GM12878 (cell line): ENCODE results near the gene CKMT2. TPM values are rescaled to one million over a fixed set of nuclear protein-coding genes. Genes with fewer than 3 reads are reported as not detected.

Source experiments
- ATAC-seq: fragments of 200-7000 bp; cut with Tn5 transposase; 3 replicates; pipeline ENCODE4 v1.9.1; 2020; ENCODE audit warnings: mild to moderate bottlenecking, moderate library complexity
- BruUV-seq: library from RNA; stranded (reverse); fragments of 400-500 nt; replicated peaks from 2 replicates; lab custom pipeline; 2021; lab: Mats Ljungman, UMichigan
- CTCF ChIA-PET: fragments of 300-600 bp; sonication (Branson Sonifier 250); formaldehyde crosslinking; extraction: SDS; loops from one replicate; lab custom pipeline; 2021; ENCODE audit warnings: inconsistent platforms; lab: Yijun Ruan, JAX
- POLR2A ChIA-PET: fragments of 350-600 bp; formaldehyde crosslinking; extraction: SDS; loops from one replicate; lab custom pipeline; 2021; ENCODE audit warnings: inconsistent platforms; lab: Charles Lee
- RAD21 ChIA-PET: fragments of 300-600 bp; sonication (Branson Sonifier 250); formaldehyde crosslinking; loops from one replicate; lab custom pipeline; 2023; ENCODE audit warnings: antibody characterized with exemption; ENCODE audit not compliant: unreplicated experiment; lab: Charles Lee
- SMC1A ChIA-PET: fragments of 300-600 bp; sonication (Branson Sonifier 250); formaldehyde crosslinking; loops from one replicate; lab custom pipeline; 2023; ENCODE audit not compliant: unreplicated experiment, uncharacterized antibody; lab: Charles Lee
- DNase-seq: peaks from one replicate; pipeline ENCODE4 v3.0.0-alpha.2; 2011; ENCODE audit warnings: low read depth, low spot score
- FAIRE-seq: peaks from 3 replicates; lab custom pipeline; 2011; peaks lifted over from hg19 to GRCh38; lab: Jason Lieb, UNC
- H2AFZ ChIP-seq: 2 replicates; pipeline ENCODE4 v1.6.0; 2011; ENCODE audit warnings: low read depth, low read length, control low read depth; ENCODE audit not compliant: control insufficient read depth
- H3K27ac ChIP-seq: 2 replicates; pipeline ENCODE4 v1.5.1; 2011; ENCODE audit warnings: control low read depth; ENCODE audit not compliant: control insufficient read depth, insufficient read depth
- H3K27me3 ChIP-seq, 2 experiments: replicated peaks in 1 of 2; 2 replicates each; pipeline versions ENCODE4 v1.6.0 to v1.6.1; 2011; ENCODE audit warnings: low read length in 1 of 2; ENCODE audit not compliant: control insufficient read depth in 2 of 2, insufficient read depth in 2 of 2
- H3K36me3 ChIP-seq, 2 experiments: 2 replicates each; pipeline ENCODE4 v1.5.1; 2011; ENCODE audit warnings: low read length in 1 of 2; ENCODE audit not compliant: control insufficient read depth in 2 of 2, insufficient read depth in 2 of 2
- H3K4me1 ChIP-seq: 2 replicates; pipeline ENCODE4 v1.6.1; 2011; ENCODE audit warnings: mild to moderate bottlenecking, low read length, moderate library complexity, mixed read lengths; ENCODE audit not compliant: control insufficient read depth, insufficient read depth
- H3K4me2 ChIP-seq: 2 replicates; pipeline ENCODE4 v1.6.0; 2011; ENCODE audit warnings: control low read depth; ENCODE audit not compliant: control insufficient read depth, insufficient read depth
- H3K4me3 ChIP-seq: fragments of 200-600 bp; sonication (generic); 2 replicates; pipeline ENCODE4 v1.5.1; 2016
- H3K79me2 ChIP-seq: 2 replicates; pipeline ENCODE4 v1.6.0; 2011; ENCODE audit warnings: low read length; ENCODE audit not compliant: control insufficient read depth, insufficient read depth
- H3K9ac ChIP-seq: 2 replicates; pipeline ENCODE4 v1.8.0; 2011; ENCODE audit warnings: low read length, control low read depth, mixed read lengths; ENCODE audit not compliant: control insufficient read depth, insufficient read depth
- H3K9me3 ChIP-seq: replicated peaks from 3 replicates; pipeline ENCODE4 v1.5.1; 2011; ENCODE audit warnings: mild to moderate bottlenecking, low read length; ENCODE audit not compliant: control insufficient read depth, insufficient read depth
- H4K20me1 ChIP-seq: 2 replicates; pipeline ENCODE4 v1.6.0; 2011; ENCODE audit not compliant: control insufficient read depth, insufficient read depth
- CEBPZ ChIP-seq: fragments of 150-350 bp; IDR thresholded peaks from 2 replicates; pipeline ENCODE4 v1.6.1; 2016; ENCODE audit warnings: low read depth, low read length
- CHD1 ChIP-seq: IDR thresholded peaks from 2 replicates; pipeline ENCODE4 v1.6.1; 2012; ENCODE audit warnings: low read depth, low read length, improper control_type of control experiment
- CREM ChIP-seq: IDR thresholded peaks from 2 replicates; pipeline ENCODE4 v1.6.1; 2014; ENCODE audit warnings: antibody characterized with exemption, low read depth
- FOXM1 ChIP-seq: IDR thresholded peaks from 2 replicates; pipeline ENCODE4 v1.6.1; 2012; ENCODE audit warnings: low read depth, mild to moderate bottlenecking, inconsistent platforms, low read length, moderate library complexity
- GATAD2B ChIP-seq: fragments of 450-650 bp; conservative IDR thresholded peaks from 2 replicates; pipeline ENCODE4 v1.6.1; 2017; ENCODE audit warnings: low read depth, mild to moderate bottlenecking, moderate library complexity
- IRF5 ChIP-seq: fragments of 450-650 bp; IDR thresholded peaks from 2 replicates; pipeline ENCODE4 v1.6.1; 2017; ENCODE audit warnings: borderline replicate concordance
- NFIC ChIP-seq: IDR thresholded peaks from 2 replicates; pipeline ENCODE4 v1.6.1; 2012; ENCODE audit warnings: low read depth, mild to moderate bottlenecking, inconsistent platforms, low read length, moderate library complexity
- PAX5 ChIP-seq: IDR thresholded peaks from 2 replicates; pipeline ENCODE4 v1.6.1; 2011; ENCODE audit warnings: low read depth, low read length, borderline replicate concordance
- PAX8 ChIP-seq: fragments of 450-650 bp; IDR thresholded peaks from 2 replicates; pipeline ENCODE4 v1.6.1; 2017; ENCODE audit warnings: mild to moderate bottlenecking, moderate library complexity
- RAD21 ChIP-seq: IDR thresholded peaks from 2 replicates; pipeline ENCODE4 v1.6.1; 2011; ENCODE audit warnings: mild to moderate bottlenecking, low read depth, low read length, moderate library complexity; ENCODE audit not compliant: insufficient read depth
- SMAD1 ChIP-seq: fragments of 450-650 bp; IDR thresholded peaks from 2 replicates; pipeline ENCODE4 v1.6.1; 2018; ENCODE audit warnings: mild to moderate bottlenecking, low read depth; ENCODE audit not compliant: partially characterized antibody
- SMAD5 ChIP-seq: IDR thresholded peaks from 2 replicates; pipeline ENCODE4 v1.6.1; 2016; ENCODE audit warnings: antibody characterized with exemption, low read depth
- SP1 ChIP-seq: IDR thresholded peaks from one replicate; pipeline ENCODE4 v1.6.1; 2011; ENCODE audit warnings: low read depth, low read length
- SREBF2 ChIP-seq: IDR thresholded peaks from 2 replicates; pipeline ENCODE4 v1.6.1; 2012; ENCODE audit warnings: mild to moderate bottlenecking, low read length
- STAT1 ChIP-seq: fragments of 450-650 bp; conservative IDR thresholded peaks from 2 replicates; pipeline ENCODE4 v1.6.1; 2014; ENCODE audit warnings: antibody characterized with exemption, mild to moderate bottlenecking
- SUZ12 ChIP-seq: fragments of 200-600 bp; sonication (generic); IDR thresholded peaks from one replicate; pipeline ENCODE4 v1.6.1; 2018; ENCODE audit warnings: antibody characterized with exemption, mild to moderate bottlenecking; ENCODE audit not compliant: unreplicated experiment
- TARDBP ChIP-seq: IDR thresholded peaks from 2 replicates; pipeline ENCODE4 v1.6.1; 2016; ENCODE audit warnings: borderline replicate concordance
- USF2 ChIP-seq: IDR thresholded peaks from 2 replicates; pipeline ENCODE4 v1.6.1; 2011; ENCODE audit warnings: low read depth, low read length, improper control_type of control experiment, borderline replicate concordance
- WGBS: methylation state at CpG from one replicate; pipeline ENCODE4 v1.1.6; 2016; ENCODE audit warnings: low lambda C conversion rate; ENCODE audit not compliant: insufficient replicate concordance, insufficient coverage; ENCODE audit errors: missing lambda C conversion rate; 5-methylcytosine and 5-hydroxymethylcytosine counted together
- in situ Hi-C: fragments of 300-500 bp; cut with MboI; formaldehyde crosslinking; loops from 9 replicates; pipeline ENCODE4 v1.14.3; 2018; ENCODE audit warnings: mixed read lengths
- intact Hi-C: fragments of 100-400 bp; cut with micrococcal nuclease; formaldehyde crosslinking; loops from one replicate; pipeline ENCODE4 v1.14.2; 2022; ENCODE audit not compliant: unreplicated experiment
- polyA plus RNA-seq, 11 experiments: library from polyadenylated mRNA; depleted of rRNA in 4 of 11; unstranded in 6 of 11; stranded (reverse) in 5 of 11; fragments of >200 nt; fragmentation: Nextera tagmentation in 4 of 11; fragmentation: Illumina TruSeq in 1 of 11; extraction: Ambion mirVana in 4 of 11; extraction: Trizol in 1 of 11; gene quantifications; 1 replicate in 1 of 11; 2 replicates in 10 of 11; pipeline versions ENCODE4 v1.2.1 to v1.2.3, GENCODE V29; 2011 to 2016; ENCODE audit warnings: inconsistent platforms in 2 of 11, missing spikeins in 2 of 11, low read depth in 1 of 11
- total RNA-seq, 4 experiments: library from RNA; depleted of rRNA in 3 of 4; stranded (reverse); fragments of >200 nt in 3 of 4; fragmentation: Illumina TruSeq in 1 of 4; extraction: Trizol in 1 of 4; gene quantifications; 2 replicates each; pipeline versions ENCODE4 v1.2.1 to v1.2.3, GENCODE V29; 2013 to 2021
- TF ChIP-seq, protein P1 (sequence below): IDR thresholded peaks from 2 replicates; pipeline ENCODE4 v1.6.1; 2011; ENCODE audit warnings: mild to moderate bottlenecking, low read depth, low read length, moderate library complexity; ENCODE audit not compliant: insufficient replicate concordance
- TF ChIP-seq, protein P2 (sequence below): IDR thresholded peaks from 2 replicates; pipeline ENCODE4 v1.6.1; 2012; ENCODE audit warnings: low read depth, low read length, improper control_type of control experiment

CKMT2 gene
- total and polyA plus RNA-seq, 10 of the 15 experiments (the other 5 are each of a cell fraction or from before 2014, with no cell fraction given), result 0.70 to 1.2 TPM; not detected in 8

DNA sequence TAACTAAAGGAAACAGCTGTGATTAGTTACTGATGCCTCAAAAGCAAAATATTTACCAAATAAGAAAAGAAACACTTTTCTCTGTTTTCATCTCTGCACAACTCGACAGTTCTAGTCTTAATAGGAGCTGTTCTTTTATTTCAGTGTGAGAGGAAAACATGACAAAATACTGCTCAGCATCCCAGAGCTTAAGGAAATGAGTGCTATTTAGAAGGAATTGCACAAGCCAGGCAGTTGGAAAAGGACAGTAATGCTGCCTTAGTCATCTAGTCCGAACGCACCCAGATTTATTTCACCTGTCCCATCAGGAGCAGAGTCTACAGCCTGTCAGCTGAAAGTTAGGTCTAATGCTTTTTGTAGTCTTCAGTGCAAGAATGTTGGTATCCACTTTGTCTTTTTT, 80.6 kb downstream of the CKMT2 start:
- RAD21 ChIA-PET, result no interaction called here
- no peaks in the 10 kb centered on the region for H3K79me2 ChIP-seq
- H3K9ac ChIP-seq, result no peak overlapping the region
- ATAC-seq (no peak), DNase-seq (no peak), FAIRE-seq (no peak)
- TF ChIP-seq CHD1, result no peak
- no peak for TF ChIP-seq PAX5
- no peak for TF ChIP-seq SMAD5
- TF ChIP-seq, protein P1, sequence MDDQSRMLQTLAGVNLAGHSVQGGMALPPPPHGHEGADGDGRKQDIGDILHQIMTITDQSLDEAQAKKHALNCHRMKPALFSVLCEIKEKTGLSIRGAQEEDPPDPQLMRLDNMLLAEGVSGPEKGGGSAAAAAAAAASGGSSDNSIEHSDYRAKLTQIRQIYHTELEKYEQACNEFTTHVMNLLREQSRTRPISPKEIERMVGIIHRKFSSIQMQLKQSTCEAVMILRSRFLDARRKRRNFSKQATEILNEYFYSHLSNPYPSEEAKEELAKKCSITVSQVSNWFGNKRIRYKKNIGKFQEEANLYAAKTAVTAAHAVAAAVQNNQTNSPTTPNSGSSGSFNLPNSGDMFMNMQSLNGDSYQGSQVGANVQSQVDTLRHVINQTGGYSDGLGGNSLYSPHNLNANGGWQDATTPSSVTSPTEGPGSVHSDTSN, result no peak
- no peak for TF ChIP-seq CEBPZ
- no peak for TF ChIP-seq SREBF2
- TF ChIP-seq SMAD1, result no peak
- TF ChIP-seq TARDBP, result no peak
- no peak for TF ChIP-seq USF2
- no peak for TF ChIP-seq STAT1
- TF ChIP-seq FOXM1, result no peak
- no peak for TF ChIP-seq IRF5
- TF ChIP-seq PAX8, result no peak
- TF ChIP-seq GATAD2B, result no peak
- no peak for TF ChIP-seq NFIC
- no peak for TF ChIP-seq CREM
- no peak for TF ChIP-seq SUZ12
- TF ChIP-seq RAD21, result no peak
- TF ChIP-seq, protein P2, sequence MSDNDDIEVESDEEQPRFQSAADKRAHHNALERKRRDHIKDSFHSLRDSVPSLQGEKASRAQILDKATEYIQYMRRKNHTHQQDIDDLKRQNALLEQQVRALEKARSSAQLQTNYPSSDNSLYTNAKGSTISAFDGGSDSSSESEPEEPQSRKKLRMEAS, result no peak
- no peak for TF ChIP-seq SP1
- in situ Hi-C loops, result no loop called here
- H3K4me1 ChIP-seq, result no peaks in the 10 kb centered on the region
- no peaks in the 10 kb centered on the region for H4K20me1 ChIP-seq
- intact Hi-C loops, result no loop called here
- POLR2A ChIA-PET, result interaction anchor here (1.4 kb wide), 1 partner anchor 12 kb away, joined by 3 read pairs; the partner anchor contains the start of gene ZCCHC9
- H3K36me3 ChIP-seq, result no peaks in the 10 kb centered on the region; a peak in 1 of 4 replicates
- no peak overlapping the region for H3K27ac ChIP-seq
- no peak overlapping the region for H3K4me2 ChIP-seq
- CTCF ChIA-PET, result interaction anchor here (1.9 to 4.6 kb wide), 2 partner anchors 11 to 14 kb away, joined by 6 to 16 read pairs; partner anchors contain the start of gene ZCCHC9
- SMC1A ChIA-PET, result no interaction called here
- 100% methylated on average over 3 of the region's 3 CpGs for WGBS
- H2AFZ ChIP-seq, result no peak overlapping the region
- no peaks in the 10 kb centered on the region for H3K27me3 ChIP-seq
- no peaks in the 10 kb centered on the region for H3K9me3 ChIP-seq
- no TSS peak for BruUV-seq
- H3K4me3 ChIP-seq, result no peak overlapping the region
